ENCODE data around the gene DYNLT2B.
"Not testable (repeated sequence)": the region's sequence is repeated elsewhere in the genome, so short reads cannot be mapped to it uniquely, and the experiment has no call there.

The DYNLT2B gene

GRCh38 chr3:196326936-196327335 lies 8.9 kb upstream of the DYNLT2B start:
- DNase-seq (ENCODE audit: low spot score) = no peak

DNA sequence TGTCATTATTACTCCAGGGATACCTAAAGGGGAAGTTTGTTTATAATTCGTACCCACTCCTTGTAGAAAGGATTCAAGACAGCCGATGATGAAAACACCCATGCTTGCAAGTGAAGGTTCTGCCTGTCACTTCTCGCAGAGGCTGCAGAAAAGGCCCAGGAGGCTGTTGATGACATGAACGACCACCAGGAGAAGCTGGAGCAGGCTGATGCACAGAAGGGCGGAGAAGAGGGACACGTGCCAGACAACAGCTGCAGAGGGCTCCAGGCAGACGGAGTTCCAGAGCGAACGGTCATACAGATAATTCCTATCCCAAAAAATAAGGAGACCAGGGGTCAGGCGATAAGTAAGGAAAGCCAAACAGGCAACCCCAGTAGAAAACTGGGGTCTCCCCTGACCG lies 5.7 kb upstream of the DYNLT2B start:
- peak; percentile 90 for DNase-seq (ENCODE audit: low spot score)

DNA sequence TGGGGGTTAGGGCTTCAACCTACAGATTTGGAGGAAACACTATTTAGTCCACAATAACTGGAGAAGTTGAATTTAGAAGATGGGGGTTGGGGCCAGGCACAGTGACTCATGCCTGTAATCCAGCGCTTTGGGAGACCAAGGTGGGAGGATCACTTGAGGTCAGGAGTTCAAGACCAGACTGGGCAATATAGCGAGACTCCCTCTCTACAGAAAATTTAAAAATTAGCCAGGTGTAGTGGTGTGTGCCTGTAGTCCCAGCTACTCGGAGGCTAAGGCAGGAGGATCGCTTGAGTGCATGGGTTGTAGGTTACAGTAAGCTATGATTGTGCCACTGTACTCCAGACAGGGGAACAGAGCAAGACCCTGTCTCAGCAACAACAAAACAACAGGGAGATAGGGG lies 5.0 kb upstream of the DYNLT2B start:
- no peak for DNase-seq (ENCODE audit: low spot score)

DNA sequence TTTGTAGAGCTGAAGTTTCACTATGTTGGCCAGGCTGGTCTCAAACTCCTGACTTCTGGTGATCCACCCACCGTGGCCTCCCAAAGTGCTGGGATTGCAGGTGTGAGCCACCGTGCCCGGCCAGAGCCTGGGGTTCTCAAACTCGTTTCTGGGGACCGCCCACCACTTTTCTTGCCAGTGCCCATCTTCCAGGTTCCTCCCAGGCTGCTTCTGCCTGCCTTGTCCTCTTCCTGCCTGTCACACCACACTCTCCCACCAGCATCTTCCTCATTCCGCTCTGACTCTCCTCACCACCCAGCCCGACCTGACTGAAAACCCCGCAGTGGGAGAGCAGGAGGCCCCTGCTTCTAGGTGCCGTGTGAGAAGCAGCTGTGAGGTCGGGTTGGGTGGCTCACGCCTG lies 3.1 kb upstream of the DYNLT2B start:
- DNase-seq (ENCODE audit: low spot score) = no peak

DNA sequence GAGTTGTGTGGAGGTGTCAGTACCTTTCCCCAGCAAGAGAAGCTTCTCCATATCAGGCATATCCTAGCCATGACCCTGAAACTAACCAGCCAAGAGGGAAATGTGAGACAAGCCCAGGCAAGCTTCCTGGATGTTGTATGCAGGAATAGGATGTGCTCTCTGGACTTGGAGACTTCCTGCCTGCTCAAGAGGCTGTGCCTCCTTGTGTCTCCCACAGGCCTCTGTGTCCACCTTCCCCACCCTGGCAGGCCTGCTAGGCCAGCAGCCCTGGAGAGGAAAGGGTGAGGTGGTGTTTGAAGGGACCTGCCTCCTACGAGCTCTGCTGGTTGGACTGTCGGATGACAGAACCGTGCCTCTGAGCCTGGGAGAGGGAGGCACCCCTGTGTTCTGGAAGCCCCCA lies 2.1 kb upstream of the DYNLT2B start:
- DNase-seq (ENCODE audit: low spot score) = no peak

- not testable (repeated sequence) for DNase-seq (ENCODE audit: low spot score)
These were observed 997 bp downstream of the DYNLT2B start for GRCh38 chr3:196316799-196317686.

- no peak for DNase-seq (ENCODE audit: low spot score)
These were observed 2.2 kb downstream of the DYNLT2B start for GRCh38 chr3:196315821-196316220.

DNA sequence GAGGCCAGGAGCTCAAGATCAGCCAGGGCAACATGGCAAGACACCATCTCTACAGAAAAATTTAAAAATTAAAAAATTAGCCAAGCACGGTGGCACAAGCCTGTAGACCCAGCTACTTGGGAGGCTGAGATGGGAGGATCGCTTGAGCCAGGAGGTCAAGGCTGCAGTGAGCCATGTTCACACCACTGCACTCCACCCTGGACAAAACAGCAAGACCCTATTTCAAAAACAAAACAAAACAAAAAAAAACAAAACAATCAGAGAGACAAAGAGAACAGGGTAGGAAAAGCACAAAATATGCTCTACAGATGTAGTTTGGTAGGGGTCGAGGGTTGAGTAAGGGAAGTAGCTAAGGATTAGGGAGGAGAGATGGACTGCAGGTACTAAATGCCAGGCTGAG lies 3.4 kb downstream of the DYNLT2B start:
- no peak for DNase-seq (ENCODE audit: low spot score)

- DNase-seq (ENCODE audit: low spot score) = not testable (repeated sequence)
These were observed 4.0 kb downstream of the DYNLT2B start for GRCh38 chr3:196314086-196314485.

DNA sequence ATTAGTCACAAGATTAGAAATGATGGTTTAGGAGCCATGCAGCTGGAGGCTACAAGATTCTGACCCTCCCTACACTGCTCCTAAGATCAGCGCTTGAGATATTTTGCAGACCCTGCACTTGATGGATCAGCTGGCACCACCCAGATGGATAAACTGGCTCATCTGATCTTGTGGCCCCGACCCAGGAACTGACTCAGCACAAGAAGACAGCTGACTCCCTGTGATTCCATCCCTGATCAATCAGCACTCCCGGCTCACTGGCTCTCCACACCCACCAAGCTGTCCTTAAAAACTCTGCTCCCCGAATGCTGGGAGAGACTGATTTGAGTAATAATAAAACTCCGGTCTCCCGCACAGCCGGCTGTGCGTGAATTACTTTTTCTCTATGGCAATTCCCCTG lies 15.1 kb downstream of the DYNLT2B start:
- not testable (repeated sequence) for DNase-seq (ENCODE audit: low spot score)

GRCh38 chr3:196302551-196302950 lies 15.5 kb downstream of the DYNLT2B start:
- DNase-seq (ENCODE audit: low spot score) = not testable (repeated sequence)

- no peak for DNase-seq (ENCODE audit: low spot score)
These were observed 19.5 kb downstream of the DYNLT2B start for GRCh38 chr3:196298521-196298920.

DNA sequence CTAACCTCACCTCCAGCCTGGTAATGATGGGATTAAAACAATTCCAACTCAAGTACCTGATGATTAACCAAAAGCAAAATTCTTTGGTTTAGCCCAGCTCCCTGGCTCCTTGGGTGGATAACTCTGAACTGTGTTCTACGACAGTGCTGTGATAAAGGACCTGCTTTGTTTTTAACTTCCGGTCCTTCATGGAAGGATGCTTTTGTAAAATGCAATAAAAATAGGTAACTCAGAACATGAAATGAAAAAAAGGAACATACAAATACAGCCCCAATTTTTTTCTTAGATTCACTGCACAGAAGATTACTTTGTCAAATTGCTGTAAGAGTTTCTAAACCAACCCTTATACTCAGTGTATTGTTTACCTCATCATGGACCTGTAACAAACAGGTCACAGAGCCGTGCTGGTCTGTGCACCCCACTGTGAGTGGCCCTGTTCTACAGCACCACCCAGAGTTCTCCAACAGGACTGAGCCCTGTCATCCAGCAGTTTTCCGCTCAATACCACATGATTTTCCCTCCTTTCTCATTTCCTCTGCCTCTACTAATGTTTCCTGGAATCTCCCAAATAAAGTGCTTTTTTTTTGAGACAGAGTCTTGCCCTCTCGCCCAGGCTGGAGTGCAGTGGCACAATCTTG lies 25.6 kb downstream of the DYNLT2B start:
- DNase-seq (ENCODE audit: low spot score) = no peak

DNA sequence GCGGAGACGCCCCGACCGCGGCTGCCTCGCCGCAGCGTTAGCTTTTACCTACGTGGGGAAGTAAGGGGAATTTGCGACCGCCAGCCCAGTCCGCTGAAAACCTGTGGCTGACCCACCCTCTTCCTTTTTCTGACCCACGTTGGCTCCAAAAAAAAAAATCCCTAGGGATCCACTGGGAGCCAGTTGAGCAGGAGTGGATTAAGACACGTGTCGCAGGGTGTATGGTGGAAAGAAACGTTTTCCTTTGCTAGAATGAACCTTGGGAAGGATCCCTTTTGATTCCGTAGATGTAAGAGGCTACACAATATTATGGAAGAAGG lies 29.9 kb downstream of the DYNLT2B start:
- DNase-seq (ENCODE audit: low spot score) = no peak

GRCh38 chr3:196287440-196288140 lies 30.4 kb downstream of the DYNLT2B start, which contains the start of gene PCYT1A:
Gene PCYT1A (minus strand): TSS chr3:196287726. CDS start chr3:196270531, 17,195 bp downstream.
- DNase-seq (ENCODE audit: low spot score) = peak; percentile 98

DNA sequence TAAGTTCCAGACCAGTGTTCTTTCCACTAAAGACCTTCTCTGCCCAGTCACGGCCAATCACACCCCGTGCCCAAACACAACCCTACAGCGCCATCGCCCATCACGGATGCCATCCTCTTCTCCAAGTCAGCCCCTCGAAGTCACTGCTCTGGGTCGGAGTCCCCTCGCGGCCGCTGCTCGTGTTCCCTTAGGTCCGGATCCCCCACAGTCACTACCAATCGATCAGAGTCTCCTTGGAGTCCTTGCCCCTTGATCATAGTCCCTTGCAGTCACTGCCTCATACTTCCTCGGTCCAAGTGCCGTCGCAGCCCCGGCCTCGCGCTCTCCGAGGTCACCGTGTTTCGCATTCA lies 31.0 kb downstream of the DYNLT2B start:
- DNase-seq (ENCODE audit: low spot score) = no peak

DNA sequence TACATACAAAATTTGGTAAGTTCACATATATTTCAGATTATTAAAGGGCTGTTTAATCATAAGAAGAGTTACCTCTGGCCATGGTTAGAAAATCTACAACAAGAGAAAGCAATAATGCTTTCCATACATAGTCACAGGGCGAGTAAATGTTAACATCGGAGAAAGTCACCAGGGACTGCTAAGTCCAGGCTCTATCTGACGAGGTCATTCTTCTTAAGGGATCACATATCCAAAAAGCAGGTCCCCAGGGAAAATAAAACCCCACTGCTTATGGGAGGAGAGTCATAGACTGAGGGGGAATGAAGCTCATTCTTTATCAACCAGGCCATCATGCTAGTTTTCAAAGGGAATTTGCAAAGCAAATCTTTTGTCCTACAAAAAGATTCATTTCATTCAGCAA lies 33.6 kb downstream of the DYNLT2B start:
- no peak for DNase-seq (ENCODE audit: low spot score)

- DNase-seq (ENCODE audit: low spot score) = no peak
These were observed 36.1 kb downstream of the DYNLT2B start for GRCh38 chr3:196281962-196282361.

DNA sequence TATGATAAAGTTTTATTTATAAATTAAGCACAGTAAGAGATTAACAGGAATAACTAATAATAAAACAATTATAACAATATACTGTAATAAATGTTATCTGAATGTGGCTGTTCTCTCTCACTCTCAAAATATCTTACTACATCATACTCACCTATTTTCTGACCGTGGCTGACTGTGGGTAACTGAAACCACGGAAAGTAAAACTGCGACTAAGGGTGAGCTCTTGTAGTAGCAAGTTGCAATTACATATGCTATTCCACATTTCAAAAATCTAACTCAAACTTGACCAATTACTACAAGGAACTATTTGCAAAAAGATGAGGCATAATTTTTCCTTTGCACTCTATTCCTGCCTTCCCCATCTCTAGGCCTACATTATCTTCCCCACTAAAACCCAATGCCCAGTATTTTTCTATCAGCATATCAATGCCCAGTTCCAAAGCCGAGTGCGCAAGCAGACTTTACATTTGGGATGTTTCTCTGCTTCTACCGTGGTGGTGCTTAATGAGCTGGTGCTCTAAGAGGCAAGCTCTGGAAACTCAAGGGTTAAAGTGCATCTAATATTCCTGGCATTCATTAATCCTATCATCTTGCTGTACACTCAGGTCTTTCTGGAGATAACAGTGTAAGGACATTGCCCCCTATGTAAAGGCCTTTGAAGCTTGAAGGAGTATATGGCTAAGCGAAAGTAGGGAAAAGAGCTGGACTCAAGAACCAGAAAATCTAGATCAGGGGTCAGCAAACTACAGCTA lies 37.2 kb downstream of the DYNLT2B start:
- no peak for DNase-seq (ENCODE audit: low spot score)

GRCh38 chr3:196275126-196275525 lies 42.9 kb downstream of the DYNLT2B start:
- no peak for DNase-seq (ENCODE audit: low spot score)

GRCh38 chr3:196274585-196274984 lies 43.5 kb downstream of the DYNLT2B start:
- no peak for DNase-seq (ENCODE audit: low spot score)

GRCh38 chr3:196273655-196274054 lies 44.4 kb downstream of the DYNLT2B start:
- no peak for DNase-seq (ENCODE audit: low spot score)

All from SK-N-DZ (cell line).